D721Med (cell line): ENCODE data around the gene MAMDC2.
A peak's percentile ranks its signal among the peaks of the same experiment; 100 is the strongest.

ENCODE experiments used
- DNase-seq: peaks from one replicate; pipeline ENCODE4 v3.0.0; 2011; ENCODE audit warnings: low spot score; ENCODE audit not compliant: insufficient read length
- FAIRE-seq: peaks from 2 replicates; lab custom pipeline; 2011; peaks lifted over from hg19 to GRCh38; lab: Jason Lieb, UNC
- CTCF ChIP-seq: IDR thresholded peaks from 2 replicates; pipeline ENCODE4 v1.5.1; 2012; ENCODE audit warnings: mild to moderate bottlenecking, control low read depth; ENCODE audit not compliant: insufficient read depth; ENCODE audit errors: missing control alignments

The MAMDC2 gene

GRCh38 chr9:70100362-70100761 lies 56.7 kb downstream of the MAMDC2 start:
- no peak for TF ChIP-seq CTCF
- DNase-seq, result no peak
- peak; percentile 88 for FAIRE-seq

GRCh38 chr9:70101265-70101664 lies 57.6 kb downstream of the MAMDC2 start:
- DNase-seq (no peak), FAIRE-seq (no peak)
- TF ChIP-seq CTCF, result no peak

GRCh38 chr9:70105147-70105546 lies 61.5 kb downstream of the MAMDC2 start:
- DNase-seq, result no peak
- no peak for FAIRE-seq
- TF ChIP-seq CTCF, result no peak

- FAIRE-seq (no peak), DNase-seq (no peak)
- TF ChIP-seq CTCF, result no peak
Measured at GRCh38 chr9:70106571-70106970, 62.9 kb downstream of the MAMDC2 start.

GRCh38 chr9:70107558-70107957 lies 63.9 kb downstream of the MAMDC2 start:
- no peak for TF ChIP-seq CTCF
- no peak for FAIRE-seq
- no peak for DNase-seq

GRCh38 chr9:70108181-70108580 lies 64.5 kb downstream of the MAMDC2 start:
- no peak for FAIRE-seq
- no peak for DNase-seq
- no peak for TF ChIP-seq CTCF

- TF ChIP-seq CTCF, result no peak
- FAIRE-seq (peak; percentile 6), DNase-seq (no peak)
Measured at GRCh38 chr9:70110194-70111041, 66.8 kb downstream of the MAMDC2 start.
